GM18909 (cell line): ENCODE results near the gene HSPB6.

ENCODE experiments used
- ATAC-seq: cut with Tn5 transposase; IDR thresholded peaks from one replicate; pipeline ENCODE4 v1.9.1; 2021; ENCODE audit warnings: mild to moderate bottlenecking; ENCODE audit not compliant: unreplicated experiment, poor library complexity

The HSPB6 gene

DNA sequence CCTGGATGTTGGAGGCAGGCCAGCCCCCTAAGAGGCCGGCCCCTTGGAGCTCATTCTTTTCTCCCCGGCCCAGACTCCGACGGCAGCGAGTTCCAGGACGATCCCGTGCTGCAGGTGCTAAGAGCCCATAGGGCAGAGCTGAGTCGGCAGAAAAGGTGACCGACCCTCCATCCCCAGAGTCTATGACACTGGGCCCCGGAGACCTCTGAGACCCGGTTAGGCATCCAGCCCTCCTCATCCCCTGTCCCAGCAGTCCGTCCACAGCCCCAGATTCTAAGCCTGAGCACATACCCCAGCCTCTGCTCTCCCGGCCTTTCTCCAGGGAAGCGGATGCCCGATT is 11.2 kb upstream of the HSPB6 start:
- no peak for ATAC-seq

DNA sequence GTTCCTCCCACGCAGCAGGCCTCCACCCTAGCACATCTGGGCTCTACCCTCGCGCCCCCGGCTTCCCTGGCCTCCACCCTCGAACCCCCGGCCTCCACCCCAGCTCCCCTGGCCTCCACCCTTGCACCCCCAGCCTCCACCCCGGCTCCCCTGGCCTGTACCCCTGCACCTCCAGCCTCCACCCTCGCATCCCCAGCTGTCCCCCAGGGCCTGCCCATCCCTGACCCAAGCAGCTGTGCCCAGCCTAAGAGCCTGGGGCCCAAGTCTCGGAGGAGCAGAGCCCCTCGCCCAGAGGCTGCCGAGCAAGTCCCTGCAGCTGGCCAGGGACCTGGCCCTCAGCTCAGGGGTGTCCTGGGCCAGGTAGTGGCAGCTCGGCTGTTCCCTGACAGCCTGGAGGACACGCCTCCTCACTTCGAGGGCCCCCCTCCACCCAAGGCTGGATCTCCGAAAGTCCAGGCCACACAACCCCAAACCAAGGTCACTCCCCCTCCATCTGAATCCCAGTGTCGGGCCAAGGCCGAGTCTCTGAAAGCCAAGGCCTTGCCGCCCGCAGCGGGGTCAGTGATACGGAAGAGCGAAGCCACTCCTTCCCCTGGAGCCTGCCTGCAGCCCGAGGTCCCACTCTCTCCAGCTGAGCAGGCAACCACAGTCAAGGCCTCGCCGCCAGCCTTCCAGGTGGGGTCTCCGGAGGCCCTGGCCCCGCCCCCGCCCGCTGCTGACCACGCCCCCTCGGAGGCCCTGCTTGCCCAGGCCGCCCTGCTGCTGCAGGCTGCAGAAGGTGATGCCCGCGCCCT is 10.7 kb upstream of the HSPB6 start:
- ATAC-seq = no peak

DNA sequence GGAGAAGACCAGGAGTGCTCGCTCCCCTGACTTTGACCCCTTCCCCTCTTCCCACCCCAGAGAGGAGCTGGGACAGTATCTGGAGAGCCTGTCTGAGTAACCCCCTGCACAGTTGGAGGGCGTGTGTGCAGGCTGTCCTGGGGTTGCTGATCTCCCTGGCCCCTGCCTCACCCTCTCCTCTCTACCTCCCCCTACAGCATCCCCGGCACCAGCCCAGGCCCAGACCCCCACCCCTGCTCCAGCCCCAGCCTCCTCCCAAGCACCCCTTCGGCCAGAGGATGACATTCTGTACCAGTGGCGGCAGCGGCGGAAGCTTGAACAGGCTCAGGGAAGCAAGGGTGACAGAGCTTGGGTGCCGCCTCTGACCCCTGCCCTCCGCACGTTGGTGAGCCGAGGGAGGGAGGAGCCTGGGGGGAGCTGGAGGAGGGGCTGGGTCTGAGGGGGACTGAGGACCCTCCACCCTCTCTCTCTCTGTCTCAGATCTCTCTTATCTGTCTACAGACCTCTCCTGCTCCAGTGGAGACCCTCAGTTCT is 9.8 kb upstream of the HSPB6 start:
- ATAC-seq = no peak

DNA sequence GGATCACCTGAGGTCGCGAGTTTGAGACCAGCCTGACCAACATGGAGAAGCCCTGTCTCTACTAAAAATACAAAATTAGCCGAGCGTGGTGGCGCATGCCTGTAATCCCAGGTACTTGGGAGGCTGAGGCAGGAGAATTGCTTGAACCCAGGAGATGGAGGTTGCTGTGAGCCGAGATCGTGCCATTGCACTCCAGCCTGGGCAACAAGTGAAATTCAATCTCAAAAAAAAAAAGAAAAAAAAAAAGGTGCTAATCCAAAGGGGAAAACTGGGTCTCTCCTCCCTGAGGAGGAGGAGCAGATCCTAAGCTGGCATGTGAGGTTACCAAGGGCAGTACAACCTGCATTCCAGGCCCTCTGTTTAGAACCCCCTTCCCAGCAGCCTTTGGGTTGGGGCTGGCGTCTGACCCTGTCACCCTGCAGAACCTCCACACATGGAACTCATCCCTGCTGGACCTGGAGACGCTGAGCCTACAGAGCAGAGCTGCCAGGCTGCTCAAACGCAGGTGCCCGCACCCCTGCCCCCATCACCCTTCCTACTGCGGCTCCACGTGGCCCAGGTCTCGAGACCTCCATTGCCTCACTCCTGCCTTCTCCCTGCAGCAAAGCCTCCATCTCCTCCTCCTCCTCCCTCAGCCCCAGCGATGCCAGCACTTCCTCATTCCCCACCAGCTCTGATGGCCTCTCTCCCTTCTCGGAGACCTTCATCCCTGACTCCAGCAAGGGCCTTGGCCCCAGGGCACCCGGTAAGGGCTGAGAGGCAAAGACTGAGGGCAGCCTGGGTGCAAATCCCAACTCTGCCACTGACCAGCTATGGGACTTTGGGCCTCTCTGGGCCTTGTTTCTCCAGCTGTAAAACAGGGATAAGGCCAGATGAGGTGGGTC is 7.8 kb upstream of the HSPB6 start:
- ATAC-seq = no peak

DNA sequence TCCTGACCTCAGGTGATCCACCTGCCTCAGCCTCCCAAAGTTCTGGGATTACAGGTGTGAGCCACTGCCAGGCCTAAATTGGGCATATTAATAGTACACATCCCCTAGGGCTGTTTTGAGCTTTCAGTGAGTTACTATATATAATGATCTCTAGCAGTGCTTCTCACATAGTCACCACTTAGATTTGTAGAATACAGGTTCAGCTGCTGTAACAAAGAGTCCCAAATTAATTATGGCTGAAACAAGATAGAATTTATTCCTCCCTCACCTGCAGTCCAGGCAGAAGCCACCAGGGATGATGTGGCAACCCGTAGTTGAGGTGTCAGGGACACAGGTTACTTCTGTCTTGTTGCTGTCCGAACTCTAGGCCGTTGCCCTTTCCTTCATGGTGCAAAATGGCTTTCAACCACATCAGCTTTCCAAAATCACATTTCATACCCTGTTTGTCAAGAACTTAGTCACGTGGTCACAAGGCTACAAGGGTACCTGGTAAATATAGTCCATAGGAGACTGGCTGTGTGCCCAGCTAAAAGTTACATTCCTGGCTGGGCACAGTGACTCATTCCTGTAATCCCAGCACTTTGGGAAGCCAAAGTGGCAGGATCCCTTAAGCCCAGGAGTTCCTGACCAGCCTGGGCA is 4.0 kb upstream of the HSPB6 start:
- ATAC-seq = no peak

DNA sequence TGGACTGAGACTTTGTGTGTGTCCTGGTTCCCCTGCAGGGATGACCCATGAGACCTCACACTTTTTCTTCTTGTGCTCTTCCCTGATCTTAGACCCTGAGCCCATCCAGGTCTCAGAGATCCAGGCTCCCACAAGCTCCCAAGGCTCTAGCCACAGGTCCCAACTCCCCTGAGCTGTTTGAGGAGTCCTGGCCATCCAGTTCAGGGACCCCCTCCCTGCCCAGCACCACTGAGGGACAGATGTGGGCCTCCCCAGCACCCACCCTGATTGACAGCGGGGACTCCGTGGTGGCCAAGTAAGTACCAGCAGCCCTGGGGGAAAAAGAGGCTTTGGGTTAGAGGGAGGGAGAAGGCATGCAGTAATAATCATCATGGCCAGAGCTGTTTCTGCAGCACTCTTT is 2.9 kb upstream of the HSPB6 start:
- ATAC-seq = no peak

DNA sequence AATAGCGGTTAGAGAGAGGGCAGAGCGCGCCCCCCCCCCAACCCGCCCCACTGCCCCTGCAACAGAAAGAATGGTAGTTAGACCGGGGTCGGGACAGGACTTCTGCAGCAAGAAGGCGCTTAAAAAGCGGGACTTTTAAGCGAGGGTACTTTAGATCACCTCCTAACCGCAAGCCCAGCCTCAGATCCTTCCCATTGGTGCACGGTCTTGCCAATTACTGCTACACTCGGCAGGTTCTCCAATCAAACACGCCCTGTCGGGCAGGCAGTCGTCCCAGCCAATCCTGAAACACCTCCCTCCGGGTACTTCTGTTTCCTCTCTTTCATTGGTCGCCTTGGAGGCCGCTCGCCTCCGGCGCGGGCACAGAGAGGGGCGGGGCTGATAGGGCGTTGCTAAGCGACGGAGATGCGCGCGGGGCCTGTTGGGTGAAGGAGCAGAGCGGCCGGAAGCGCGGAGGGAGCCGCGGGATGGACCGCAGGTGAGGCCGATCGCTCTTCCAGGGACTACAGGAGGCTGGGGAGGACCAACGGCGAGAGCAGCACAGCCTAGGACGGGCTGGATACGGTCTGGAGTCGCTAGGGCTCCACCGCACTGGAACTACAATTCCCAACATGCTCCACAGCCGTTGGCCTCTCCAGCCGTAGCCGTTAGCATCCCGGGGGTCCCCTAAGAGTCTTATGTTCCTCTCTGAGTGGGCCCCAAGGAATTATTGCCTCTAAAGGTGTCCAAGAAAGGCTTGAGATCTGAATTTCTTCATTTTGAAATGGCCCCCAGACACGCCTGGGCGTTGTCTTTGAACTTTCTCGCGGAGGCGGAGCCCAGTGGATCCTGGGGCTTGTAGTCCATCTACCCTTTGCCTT is 1.1 kb upstream of the HSPB6 start, which contains the start of gene PROSER3:
Gene PROSER3, plus strand, starts transcription at position 428 of the 860 bp plus-strand sequence. Its CDS starts 40 bp downstream, at position 468.
- ATAC-seq = peak; percentile 95

DNA sequence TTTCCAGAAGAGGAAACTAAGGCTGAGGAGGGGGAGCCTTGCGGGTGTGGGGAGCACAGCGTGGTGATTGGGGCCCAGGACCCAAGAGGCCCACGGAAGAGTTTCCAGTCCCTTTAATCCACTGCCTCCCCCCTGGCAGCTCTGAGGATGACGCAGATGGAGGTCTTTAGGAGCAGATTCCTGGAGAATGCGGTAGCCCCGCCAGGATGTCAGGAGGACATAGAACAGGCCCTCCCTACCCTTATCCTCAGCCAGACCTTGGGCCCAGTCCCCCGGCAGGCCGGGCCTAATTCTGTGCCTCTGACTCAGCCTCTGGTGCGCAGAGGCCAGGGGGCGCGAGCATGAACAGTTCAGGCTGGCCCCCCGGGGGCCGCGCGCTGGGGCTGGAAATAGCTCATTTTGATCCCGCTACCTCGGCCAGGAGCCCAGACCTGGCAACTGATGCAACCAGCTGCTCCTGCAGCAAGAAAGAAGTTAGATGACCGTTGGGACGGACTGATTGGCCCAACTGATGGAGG is 461 bp upstream of the HSPB6 start:
- peak; percentile 4 for ATAC-seq

DNA sequence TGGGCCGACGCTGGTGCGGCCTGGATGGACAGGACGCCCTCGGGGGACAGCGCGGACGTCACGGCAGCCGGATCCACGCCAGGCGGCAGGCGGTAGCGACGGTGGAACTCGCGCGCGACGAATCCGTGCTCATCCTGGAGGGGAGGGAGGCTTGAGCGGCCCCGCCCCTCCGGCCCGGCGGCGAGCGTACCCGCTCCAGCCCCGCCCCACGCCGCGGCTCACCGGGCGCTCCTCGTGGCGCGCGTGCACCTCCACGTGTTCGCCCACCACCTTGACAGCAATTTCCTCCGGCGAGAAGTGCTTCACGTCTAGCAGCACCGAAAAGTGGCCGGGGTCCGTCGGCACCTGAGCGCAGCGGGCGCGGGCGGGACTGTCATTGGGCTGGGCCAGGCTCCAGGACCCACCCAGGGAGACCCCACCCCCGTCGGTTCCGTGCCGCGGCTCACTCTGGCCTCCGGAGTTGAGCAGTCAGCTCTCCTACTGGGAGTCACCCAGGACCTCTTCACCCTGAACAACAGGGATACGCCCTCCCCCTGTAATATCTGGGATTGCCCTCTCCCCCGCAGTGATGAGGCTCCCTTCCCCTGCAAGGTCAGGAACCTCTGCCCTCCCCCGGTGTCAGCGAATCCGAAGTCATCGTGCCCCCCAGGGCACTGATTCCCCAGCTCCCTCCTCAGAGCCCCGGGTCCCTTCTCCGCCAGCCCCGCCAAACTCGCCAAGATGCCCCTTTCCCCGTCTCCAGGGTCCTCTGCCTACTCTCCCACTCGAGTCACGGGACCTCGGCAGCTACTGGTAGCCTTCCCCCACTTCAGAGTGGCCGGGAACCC is 1.1 kb downstream of the HSPB6 start:
- ATAC-seq = no peak

DNA sequence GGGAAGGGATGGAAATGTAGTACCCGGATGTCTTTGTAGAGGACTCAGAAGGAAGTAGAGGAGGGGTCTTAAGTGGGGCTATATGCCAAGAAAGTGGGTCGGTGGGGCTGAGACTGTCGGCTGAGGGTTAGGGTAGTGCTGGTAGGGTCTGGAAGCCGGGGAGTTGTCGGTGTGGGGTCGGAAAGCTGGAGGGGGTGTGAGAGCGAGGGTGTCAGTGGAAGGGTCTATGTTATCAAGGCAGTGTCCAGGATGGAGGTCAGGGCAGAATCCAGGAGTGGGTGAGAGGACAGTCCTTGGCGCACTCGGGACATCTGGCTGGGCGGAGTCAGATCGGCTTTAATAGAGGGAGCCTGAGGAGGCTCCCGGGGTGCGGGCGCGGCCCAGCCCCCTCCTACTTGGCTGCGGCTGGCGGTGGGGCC is 1.7 kb downstream of the HSPB6 start:
- no peak for ATAC-seq

DNA sequence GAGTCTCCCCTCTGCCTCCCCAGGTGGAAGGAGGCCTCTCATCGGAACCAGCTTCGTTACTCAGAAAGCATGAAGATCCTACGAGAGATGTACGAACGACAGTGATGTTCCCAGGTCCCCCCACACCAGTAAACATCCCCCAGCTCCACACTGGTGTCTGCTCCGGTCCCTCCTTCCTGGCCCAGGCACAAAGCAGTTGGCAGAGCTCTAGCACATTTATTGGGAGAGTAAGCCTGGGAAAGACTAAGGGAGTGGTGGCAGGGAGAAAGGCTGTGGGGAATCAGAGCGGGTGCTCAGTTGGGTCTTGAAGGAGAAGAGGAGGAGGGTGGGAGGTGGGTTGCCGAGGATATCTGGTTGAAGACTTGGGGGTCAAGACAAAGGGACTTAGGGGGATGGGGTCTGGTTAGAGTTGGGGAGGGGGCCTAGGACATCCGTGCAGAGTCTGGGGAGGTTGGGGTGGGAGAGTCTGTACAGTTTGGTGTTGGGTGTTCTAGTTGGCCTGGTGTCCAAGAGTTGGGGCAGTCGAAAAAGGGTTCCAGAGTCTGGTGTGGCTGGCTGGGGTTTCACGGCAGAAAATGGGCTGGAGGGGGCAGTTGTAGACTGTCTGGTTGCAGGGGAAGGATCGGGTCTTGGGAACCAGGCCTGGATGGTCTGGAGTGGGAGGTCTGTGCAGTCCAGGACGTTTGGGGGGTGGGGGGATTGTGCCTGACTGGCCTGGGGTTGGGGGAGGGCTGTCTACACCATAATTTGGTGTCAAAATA is 2.3 kb downstream of the HSPB6 start:
- ATAC-seq = no peak

DNA sequence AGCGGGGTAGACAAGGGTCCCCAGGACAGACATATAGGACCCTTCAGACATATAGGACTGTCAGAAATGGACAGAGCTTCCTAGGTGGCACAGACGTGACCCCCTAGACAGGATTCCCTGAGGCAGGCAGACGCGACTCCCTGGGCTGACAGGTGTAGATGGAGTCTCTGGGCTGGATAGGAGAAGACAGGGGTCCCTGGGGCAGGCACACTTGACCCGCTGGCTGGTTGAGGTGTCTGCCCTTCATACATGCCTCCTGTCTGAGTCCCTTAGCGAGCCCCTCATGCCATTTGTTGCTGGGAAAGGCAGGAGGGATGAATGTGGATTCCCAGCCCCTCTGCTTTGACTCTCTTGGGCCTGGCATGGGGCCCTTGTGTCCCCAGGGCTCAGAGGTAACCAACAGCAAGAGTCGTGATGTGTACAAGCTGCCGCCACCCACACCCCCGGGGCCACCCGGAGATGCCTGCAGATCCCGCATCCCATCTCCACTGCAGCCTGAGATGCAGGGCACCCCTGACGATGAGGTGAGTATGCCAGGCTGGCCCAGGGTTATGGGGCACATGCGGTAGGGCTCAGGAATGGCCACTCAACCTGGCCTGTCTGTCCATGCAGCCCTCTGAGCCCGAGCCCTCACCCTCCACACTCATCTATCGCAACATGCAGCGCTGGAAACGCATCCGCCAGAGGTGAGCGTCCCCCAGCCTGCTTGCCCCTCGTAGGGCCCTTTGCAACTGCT is 3.0 kb downstream of the HSPB6 start:
- ATAC-seq = no peak

DNA sequence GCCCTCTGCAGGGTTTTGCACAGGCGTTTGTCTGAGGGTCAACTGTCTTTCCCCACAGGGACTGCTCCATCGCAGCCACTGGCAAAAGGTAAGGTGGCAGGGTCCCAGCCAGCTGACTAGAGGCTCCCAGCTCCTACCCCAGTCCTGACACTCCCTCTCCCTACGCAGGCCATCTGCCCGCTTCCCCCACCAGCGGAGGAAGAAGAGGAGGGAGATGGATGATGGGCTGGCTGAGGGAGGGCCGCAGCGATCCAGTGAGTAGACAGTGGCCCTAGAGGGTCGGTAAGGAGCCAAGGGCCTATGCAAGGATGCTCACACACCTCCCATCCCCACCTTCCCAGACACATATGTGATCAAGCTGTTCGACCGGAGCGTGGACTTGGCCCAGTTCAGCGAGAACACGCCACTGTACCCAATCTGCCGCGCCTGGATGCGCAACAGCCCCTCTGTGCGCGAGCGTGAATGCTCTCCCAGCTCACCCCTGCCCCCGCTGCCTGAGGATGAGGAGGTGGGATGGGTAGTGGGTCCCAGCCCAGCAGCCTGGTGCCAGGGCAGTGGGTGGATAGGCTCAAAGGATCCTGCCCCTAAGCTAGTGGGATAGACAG is 4.0 kb downstream of the HSPB6 start:
- ATAC-seq = no peak

DNA sequence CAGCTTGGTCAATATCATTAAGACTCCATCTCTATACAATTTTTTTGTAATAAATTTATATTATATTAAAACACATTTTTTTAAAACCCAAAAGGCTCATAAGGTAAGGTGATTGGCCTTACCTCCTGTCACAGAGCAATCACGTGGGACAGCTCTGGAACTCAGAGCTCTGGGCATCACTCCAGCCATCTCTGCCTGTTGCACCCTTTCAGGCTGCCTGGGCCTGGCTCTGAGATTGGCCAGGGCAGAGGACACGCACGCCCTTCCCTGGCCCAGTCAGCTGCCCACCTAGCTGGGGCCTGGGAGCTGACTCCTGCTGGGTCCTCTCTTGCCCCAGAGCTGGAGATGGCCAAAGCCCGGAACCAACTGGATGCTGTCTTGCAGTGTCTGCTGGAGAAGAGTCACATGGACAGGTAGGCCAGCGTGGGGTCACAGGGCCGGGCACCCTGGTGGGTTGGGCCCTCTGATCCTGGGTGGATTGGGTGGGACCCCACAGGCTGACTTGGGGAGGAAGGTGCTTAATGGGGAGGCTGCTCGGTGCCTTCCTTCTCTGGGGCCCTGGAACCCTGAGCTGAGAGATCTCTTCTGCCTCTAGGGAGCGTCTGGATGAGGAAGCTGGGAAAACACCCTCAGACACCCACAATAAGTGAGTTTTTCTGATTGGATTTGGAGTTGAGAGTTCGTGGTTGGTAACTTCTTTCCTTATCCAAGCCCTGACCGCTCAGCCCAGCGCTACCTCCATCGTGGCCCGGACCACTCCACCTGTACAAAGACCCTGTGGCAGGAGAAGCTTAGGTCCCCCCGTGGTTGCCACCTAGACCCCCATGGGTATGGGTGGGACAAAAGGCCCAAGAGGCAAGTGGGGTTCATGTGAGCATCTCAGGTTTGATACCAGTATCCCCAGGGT is 4.7 kb downstream of the HSPB6 start:
- no peak for ATAC-seq

DNA sequence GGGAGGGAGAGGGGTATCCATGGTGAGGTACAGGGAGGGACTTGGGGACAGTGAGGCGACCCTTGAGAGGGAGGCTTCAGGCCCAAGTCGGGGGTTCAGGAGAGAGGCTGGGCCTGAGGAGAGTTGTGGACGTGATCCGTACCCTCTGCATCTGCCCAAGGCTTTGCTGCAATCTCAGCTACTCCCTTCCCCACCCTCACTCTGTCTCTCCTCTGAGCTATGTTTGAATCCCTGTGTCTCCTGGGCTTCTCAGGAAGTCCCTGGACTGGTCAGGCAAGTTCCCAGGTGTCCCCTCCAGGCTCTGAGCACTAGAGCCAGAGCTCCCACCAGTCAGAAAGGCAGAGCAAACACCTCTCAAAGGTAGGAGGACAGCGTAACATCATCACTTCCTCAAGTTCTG is 6.7 kb downstream of the HSPB6 start:
- no peak for ATAC-seq
